NCI-H69 (cell line): ENCODE results near the gene TNIK.

ENCODE experiments used
- DNase-seq: peaks from one replicate; lab custom pipeline; 2025; lab: John Stamatoyannopoulos, UW

The TNIK gene

GRCh38 chr3:171226794-171227193, 233.4 kb downstream of the TNIK start:
- no peak for DNase-seq

- no peak for DNase-seq
These were observed 234.5 kb downstream of the TNIK start for GRCh38 chr3:171225708-171226107.

- DNase-seq: no peak
These were observed 235.0 kb downstream of the TNIK start for GRCh38 chr3:171225165-171225564.

- no peak for DNase-seq
These were observed 236.8 kb downstream of the TNIK start for GRCh38 chr3:171223396-171223795.

GRCh38 chr3:171222995-171223394, 237.2 kb downstream of the TNIK start:
- DNase-seq: no peak

GRCh38 chr3:171221597-171221996, 238.6 kb downstream of the TNIK start:
- no peak for DNase-seq

- DNase-seq: no peak
These were observed 239.1 kb downstream of the TNIK start for GRCh38 chr3:171221104-171221503.

- DNase-seq: no peak
These were observed 240.9 kb downstream of the TNIK start for GRCh38 chr3:171219258-171219657.

GRCh38 chr3:171218069-171218468, 242.1 kb downstream of the TNIK start:
- DNase-seq: no peak

- DNase-seq: no peak
These were observed 246.3 kb downstream of the TNIK start for GRCh38 chr3:171213907-171214306.

- no peak for DNase-seq
These were observed 247.0 kb downstream of the TNIK start for GRCh38 chr3:171213178-171213577.

- no peak for DNase-seq
These were observed 247.6 kb downstream of the TNIK start for GRCh38 chr3:171212648-171213047.

GRCh38 chr3:171206283-171206682, 253.9 kb downstream of the TNIK start:
- no peak for DNase-seq

- no peak for DNase-seq
These were observed 255.3 kb downstream of the TNIK start for GRCh38 chr3:171204942-171205341.

GRCh38 chr3:171201825-171202224, 258.4 kb downstream of the TNIK start:
- no peak for DNase-seq

GRCh38 chr3:171200750-171201088, 259.5 kb downstream of the TNIK start:
- DNase-seq: no peak

- no peak for DNase-seq
These were observed 260.0 kb downstream of the TNIK start for GRCh38 chr3:171200052-171200749.

- no peak for DNase-seq
These were observed 260.8 kb downstream of the TNIK start for GRCh38 chr3:171199473-171199829.

GRCh38 chr3:171198781-171199472, 261.3 kb downstream of the TNIK start:
- peak; percentile 12 for DNase-seq

- no peak for DNase-seq
These were observed 264.5 kb downstream of the TNIK start for GRCh38 chr3:171195686-171196085.

- DNase-seq: no peak
These were observed 265.2 kb downstream of the TNIK start for GRCh38 chr3:171194965-171195364.

- no peak for DNase-seq
These were observed 266.5 kb downstream of the TNIK start for GRCh38 chr3:171193693-171194092.

- DNase-seq: peak; percentile 27
These were observed 267.9 kb downstream of the TNIK start for GRCh38 chr3:171192176-171192854.
